DND-41 (cell line): ENCODE results near the gene STK11IP.

Experiments used
- CTCF ChIP-seq: IDR thresholded peaks from 2 replicates; pipeline ENCODE4 v1.5.1; 2012; ENCODE audit warnings: borderline replicate concordance, low read length, moderate library complexity, mild to moderate bottlenecking; ENCODE audit not compliant: poor library complexity, severe bottlenecking; ENCODE audit errors: extremely low read depth
- EZH2 ChIP-seq: IDR thresholded peaks from 3 replicates; pipeline ENCODE4 v1.6.1; 2012; ENCODE audit warnings: borderline replicate concordance, low read depth, mild to moderate bottlenecking, moderate library complexity, low read length, inconsistent platforms; ENCODE audit not compliant: severe bottlenecking

- TF ChIP-seq CTCF (no peak), EZH2 (no peak)
These were observed 10.8 kb downstream of the STK11IP start for GRCh38 chr2:219608399-219608964.
